B cell (primary cell): ENCODE data around the gene NELL1. TPM values are rescaled to one million over a fixed set of nuclear protein-coding genes. Genes with fewer than 3 reads are reported as not detected.

Source experiments
- ATAC-seq: fragments of 200-7000 bp; cut with Tn5 transposase; one replicate; pipeline ENCODE4 v1.10.0; 2021; ENCODE audit warnings: low read depth, mild to moderate bottlenecking, moderate number of reproducible peaks, moderate library complexity
- CTCF ChIA-PET: fragments of 350-600 bp; sonication (Branson Sonifier 250); formaldehyde crosslinking; loops from one replicate; lab custom pipeline; 2021; ENCODE audit warnings: antibody characterized with exemption, inconsistent platforms; lab: Charles Lee
- POLR2A ChIA-PET: fragments of 350-600 bp; sonication (Branson Sonifier 250); formaldehyde crosslinking; loops from one replicate; lab custom pipeline; 2021; ENCODE audit warnings: antibody characterized with exemption; lab: Charles Lee
- DNase-seq: peaks from one replicate; pipeline ENCODE4 v3.0.0; 2013
- H2AFZ ChIP-seq: 2 replicates; pipeline ENCODE4 v1.6.1; 2012; ENCODE audit warnings: mild to moderate bottlenecking, low read depth, low read length; ENCODE audit not compliant: insufficient read depth, poor library complexity, severe bottlenecking
- H3K27ac ChIP-seq, 2 donors: 1 replicate in 1 of 2; 2 replicates in 1 of 2; pipeline ENCODE4 v1.5.1; 2012 to 2013; ENCODE audit warnings: low read length in 2 of 2, mild to moderate bottlenecking in 2 of 2, moderate library complexity in 1 of 2
- H3K27me3 ChIP-seq, 4 experiments: fragments of 200-600 bp in 1 of 4; sonication (generic) in 1 of 4; replicated peaks in 1 of 4; 1 replicate in 2 of 4; 2 replicates in 2 of 4; pipeline versions ENCODE4 v1.6.1 to v1.7.0; 2013 to 2016; ENCODE audit warnings: low read length in 3 of 4, mild to moderate bottlenecking in 2 of 4, mixed read lengths in 1 of 4, moderate library complexity in 1 of 4; ENCODE audit not compliant: insufficient read depth in 4 of 4, control insufficient read depth in 3 of 4; ENCODE audit errors: control extremely low read depth in 1 of 4
- H3K36me3 ChIP-seq, 2 experiments: replicated peaks in 1 of 2; 1 replicate in 1 of 2; 2 replicates in 1 of 2; pipeline versions ENCODE4 v1.6.1 to v1.7.1; 2013; ENCODE audit warnings: low read length in 1 of 2; ENCODE audit not compliant: insufficient read depth in 2 of 2, control insufficient read depth in 1 of 2; ENCODE audit errors: control extremely low read depth in 1 of 2, extremely low read depth in 1 of 2
- H3K4me1 ChIP-seq, 2 donors: fragments of 200-600 bp in 1 of 2; sonication (generic) in 1 of 2; 1 replicate in 1 of 2; 2 replicates in 1 of 2; pipeline versions ENCODE4 v1.5.1 to v1.6.1; 2013 to 2017; ENCODE audit warnings: low read length in 2 of 2; ENCODE audit not compliant: control insufficient read depth in 2 of 2, insufficient read depth in 2 of 2
- H3K4me2 ChIP-seq: replicated peaks from 2 replicates; pipeline ENCODE3; 2012; ENCODE audit warnings: mild to moderate bottlenecking, low read depth, low read length; ENCODE audit not compliant: poor library complexity, severe bottlenecking
- H3K4me3 ChIP-seq, 5 experiments: fragments of 200-600 bp in 1 of 5; sonication (generic) in 1 of 5; 1 replicate in 3 of 5; 2 replicates in 2 of 5; pipeline versions ENCODE4 v1.5.1 to v1.7.0; 2011 to 2016; ENCODE audit warnings: low read length in 4 of 5, mild to moderate bottlenecking in 4 of 5, low read depth in 2 of 5, control low read depth in 1 of 5, moderate library complexity in 1 of 5; ENCODE audit not compliant: insufficient read depth in 1 of 5; ENCODE audit errors: control extremely low read depth in 1 of 5, extremely low read depth in 1 of 5
- H3K79me2 ChIP-seq: fragments of 200-600 bp; sonication (generic); one replicate; pipeline ENCODE4 v1.6.0; 2016; ENCODE audit warnings: low read length; ENCODE audit not compliant: control insufficient read depth, insufficient read depth
- H3K9ac ChIP-seq: fragments of 200-600 bp; sonication (generic); 2 replicates; pipeline ENCODE4 v1.6.1; 2017; ENCODE audit warnings: mild to moderate bottlenecking, low read length, moderate library complexity
- H3K9me3 ChIP-seq, 3 donors: one replicate each; pipeline versions ENCODE4 v1.6.1 to v1.7.1; 2013; ENCODE audit warnings: low read length in 2 of 3; ENCODE audit not compliant: control insufficient read depth in 2 of 3, insufficient read depth in 1 of 3; ENCODE audit errors: control extremely low read depth in 1 of 3
- H4K20me1 ChIP-seq: 2 replicates; pipeline ENCODE4 v1.6.0; 2012; ENCODE audit warnings: mild to moderate bottlenecking, low read length; ENCODE audit not compliant: insufficient read depth, control insufficient read depth, poor library complexity, severe bottlenecking
- H3K27ac Mint-ChIP-seq: one replicate; pipeline ENCODE4 v1.8.0; 2021; ENCODE audit warnings: mixed read lengths
- H3K27me3 Mint-ChIP-seq: one replicate; pipeline ENCODE4 v1.8.0; 2021; ENCODE audit warnings: mixed read lengths
- H3K4me1 Mint-ChIP-seq: one replicate; pipeline ENCODE4 v1.8.0; 2021; ENCODE audit warnings: mixed read lengths
- H3K4me3 Mint-ChIP-seq: one replicate; pipeline ENCODE4 v1.8.0; 2021; ENCODE audit warnings: mixed read lengths
- H3K9me3 Mint-ChIP-seq: one replicate; pipeline ENCODE4 v1.8.0; 2022; ENCODE audit warnings: mixed read lengths; ENCODE audit not compliant: insufficient read depth
- CTCF ChIP-seq: fragments of 200-600 bp; IDR thresholded peaks from one replicate; pipeline ENCODE4 v1.8.0; 2022; ENCODE audit warnings: antibody characterized with exemption, mild to moderate bottlenecking
- EZH2 ChIP-seq: IDR thresholded peaks from 2 replicates; pipeline ENCODE4 v1.6.1; 2012; ENCODE audit warnings: borderline replicate concordance, low read depth, mild to moderate bottlenecking, moderate library complexity, low read length; ENCODE audit not compliant: insufficient read depth, poor library complexity, severe bottlenecking
- WGBS: methylation state at CpG from one replicate; pipeline ENCODE4 v1.1.5; 2013; ENCODE audit warnings: missing lambda C conversion rate; ENCODE audit not compliant: insufficient coverage; 5-methylcytosine and 5-hydroxymethylcytosine counted together
- intact Hi-C: fragments of 100-400 bp; cut with micrococcal nuclease; formaldehyde crosslinking; loops from one replicate; pipeline ENCODE4 v1.10.0; 2022
- polyA plus RNA-seq: library from polyadenylated mRNA; depleted of rRNA; stranded (reverse); fragments of >200 nt; gene quantifications from 2 replicates; pipeline ENCODE4 v1.2.3, GENCODE V29; 2012
- total RNA-seq, 2 donors: library from RNA; stranded (reverse); fragments of 120-200 nt in 1 of 2; gene quantifications; 1 replicate in 1 of 2; 2 replicates in 1 of 2; pipeline versions ENCODE4 v1.2.3 to v1.2.4, GENCODE V29; 2013 to 2022

The NELL1 gene
- total and polyA plus RNA-seq, 2 donors (not counting 1 experiment from before 2014, with no cell fraction given): not detected

DNA sequence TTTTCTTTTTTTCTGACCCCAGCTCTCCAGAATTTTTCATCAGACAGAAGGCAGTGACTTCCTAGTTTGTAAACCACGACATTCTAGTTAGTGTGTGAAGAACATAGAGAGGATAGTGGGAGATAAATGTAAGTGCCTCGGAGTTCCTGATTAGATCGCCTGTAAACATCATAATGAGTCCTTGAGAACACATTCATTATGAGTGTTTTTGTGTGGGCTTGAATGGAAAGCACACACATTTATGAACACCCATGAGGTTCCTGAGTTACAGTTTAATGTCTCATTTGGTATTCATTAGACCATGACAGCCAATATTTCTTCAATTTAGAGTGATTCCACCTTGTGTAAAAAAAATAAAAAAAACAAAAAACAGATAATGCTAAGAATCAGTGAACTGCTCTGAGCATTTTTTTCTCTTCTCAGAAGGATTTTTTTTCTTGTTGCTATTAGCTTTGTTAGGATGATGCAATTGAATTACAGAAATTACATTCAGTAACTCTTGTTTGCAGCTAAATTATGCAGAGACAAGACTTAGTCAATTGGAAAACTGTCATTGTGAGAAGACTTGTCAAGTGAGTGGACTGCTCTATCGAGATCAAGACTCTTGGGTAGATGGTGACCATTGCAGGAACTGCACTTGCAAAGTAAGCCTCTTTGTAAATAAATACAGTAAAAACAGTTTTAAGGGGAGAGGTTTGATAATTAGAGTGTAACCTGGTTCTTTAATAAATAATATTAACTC lies 257.6 kb downstream of the NELL1 start:
- peaks cover 0 to 4% (median 0%) of the 10 kb centered on the region in 3 donors for H3K9me3 ChIP-seq
- peaks cover 2% of the 10 kb centered on the region for H3K9me3 Mint-ChIP-seq
- H3K4me1 Mint-ChIP-seq: no peaks in the 10 kb centered on the region
- H3K4me2 ChIP-seq: no peak overlapping the region
- ChIA-PET CTCF (no interaction called here), POLR2A (no interaction called here)
- DNase-seq (no peak), ATAC-seq (no peak)
- H3K9ac ChIP-seq: no peak overlapping the region
- H3K27ac Mint-ChIP-seq: no peak overlapping the region
- TF ChIP-seq CTCF (no peak), EZH2 (no peak)
- no peaks in the 10 kb centered on the region for H3K79me2 ChIP-seq
- no peaks in the 10 kb centered on the region for H3K4me1 ChIP-seq
- no peak overlapping the region for H2AFZ ChIP-seq
- 67% methylated on average over 1 of the region's 4 CpGs for WGBS
- no peaks in the 10 kb centered on the region for H3K27me3 Mint-ChIP-seq
- no peak overlapping the region for H3K4me3 ChIP-seq
- no peaks in the 10 kb centered on the region for H3K27me3 ChIP-seq
- intact Hi-C loops: no loop called here
- no peak overlapping the region for H3K4me3 Mint-ChIP-seq
- no peak overlapping the region for H3K27ac ChIP-seq
- H3K36me3 ChIP-seq: no peaks in the 10 kb centered on the region
- no peaks in the 10 kb centered on the region for H4K20me1 ChIP-seq

DNA sequence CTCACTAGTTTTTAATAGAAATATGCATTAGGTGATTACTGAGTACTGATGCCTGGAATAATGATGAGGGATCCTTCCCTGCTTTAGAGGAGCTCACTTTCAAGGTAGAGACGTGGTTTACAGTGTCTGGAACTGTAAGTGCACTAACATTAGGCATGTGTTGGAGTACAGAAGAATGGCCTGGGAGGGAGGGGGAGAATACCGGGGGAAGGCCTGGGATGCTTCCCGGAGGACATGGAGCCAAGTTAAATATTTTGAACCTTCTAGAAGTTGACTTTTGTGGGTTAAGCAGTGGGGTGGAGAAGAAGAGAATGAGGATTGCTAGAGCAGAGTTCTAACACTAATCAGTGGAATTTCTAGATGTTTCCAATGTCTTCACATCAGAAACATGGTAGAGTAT lies 261.6 kb downstream of the NELL1 start:
- ATAC-seq (no peak), DNase-seq (no peak)
- Histone ChIP-seq H3K27ac (no peak overlapping the region), H3K27me3 (no peaks in the 10 kb centered on the region), H3K4me3 (no peak overlapping the region), H2AFZ (no peak overlapping the region), H3K9me3 (no peaks in the 10 kb centered on the region), H4K20me1 (no peaks in the 10 kb centered on the region), H3K4me2 (no peak overlapping the region), H3K79me2 (no peaks in the 10 kb centered on the region), H3K36me3 (no peaks in the 10 kb centered on the region), H3K9ac (no peak overlapping the region), H3K4me1 (no peaks in the 10 kb centered on the region)
- intact Hi-C loops: no loop called here
- peaks cover 2% of the 10 kb centered on the region for H3K9me3 Mint-ChIP-seq
- H3K27me3 Mint-ChIP-seq: no peaks in the 10 kb centered on the region
- 78% methylated on average over 3 of the region's 3 CpGs for WGBS
- H3K4me3 Mint-ChIP-seq: no peak overlapping the region
- ChIA-PET CTCF (no interaction called here), POLR2A (no interaction called here)
- H3K4me1 Mint-ChIP-seq: no peaks in the 10 kb centered on the region
- TF ChIP-seq CTCF: no peak
- no peak for TF ChIP-seq EZH2
- no peak overlapping the region for H3K27ac Mint-ChIP-seq
